IPS-18a (cell line): Measurements from ENCODE around the gene B9D2.

Source experiments
- H3K27ac ChIP-seq: one replicate; pipeline ENCODE4 v1.5.1; 2013; ENCODE audit warnings: low read length
- H3K27me3 ChIP-seq: one replicate; pipeline ENCODE4 v1.6.1; 2013; ENCODE audit warnings: mild to moderate bottlenecking, low read length; ENCODE audit not compliant: control insufficient read depth, insufficient read depth
- H3K36me3 ChIP-seq: one replicate; pipeline ENCODE4 v1.6.1; 2013; ENCODE audit warnings: low read depth, low read length; ENCODE audit not compliant: control insufficient read depth
- H3K4me1 ChIP-seq: one replicate; pipeline ENCODE4 v1.6.1; 2013; ENCODE audit warnings: low read depth, low read length; ENCODE audit not compliant: control insufficient read depth
- H3K4me3 ChIP-seq: one replicate; pipeline ENCODE4 v1.5.1; 2013; ENCODE audit warnings: low read length
- H3K9ac ChIP-seq: one replicate; pipeline ENCODE4 v1.6.1; 2013; ENCODE audit warnings: mild to moderate bottlenecking, low read length, moderate library complexity
- H3K9me3 ChIP-seq: one replicate; pipeline ENCODE4 v1.6.1; 2013; ENCODE audit warnings: low read depth, low read length; ENCODE audit not compliant: control insufficient read depth

B9D2 gene

DNA sequence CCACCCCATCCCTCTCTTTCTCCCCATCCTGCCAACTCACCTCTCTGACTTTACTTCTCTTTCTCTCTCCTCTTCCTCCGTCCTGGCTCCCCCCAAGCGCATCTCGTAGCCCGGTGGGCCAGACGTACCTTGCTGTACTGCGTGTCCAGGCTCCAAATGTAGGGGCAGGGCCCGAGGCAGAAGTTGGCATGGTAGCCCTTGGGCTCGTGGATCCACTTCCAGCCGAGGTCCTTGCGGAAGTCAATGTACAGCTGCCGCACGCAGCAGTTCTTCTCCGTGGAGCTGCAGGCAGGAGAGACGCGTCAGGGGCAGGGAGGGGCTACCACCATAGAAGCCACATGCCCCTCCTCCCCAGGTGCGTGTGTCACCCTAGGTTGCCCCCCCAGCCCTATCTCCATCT lies 31.9 kb downstream of the B9D2 start:
- Histone ChIP-seq H3K4me3 (no peak overlapping the region), H3K9ac (no peak overlapping the region), H3K4me1 (peaks cover 5% of the 10 kb centered on the region), H3K27me3 (peaks cover 15% of the 10 kb centered on the region), H3K27ac (no peak overlapping the region), H3K9me3 (no peaks in the 10 kb centered on the region), H3K36me3 (no peaks in the 10 kb centered on the region)

DNA sequence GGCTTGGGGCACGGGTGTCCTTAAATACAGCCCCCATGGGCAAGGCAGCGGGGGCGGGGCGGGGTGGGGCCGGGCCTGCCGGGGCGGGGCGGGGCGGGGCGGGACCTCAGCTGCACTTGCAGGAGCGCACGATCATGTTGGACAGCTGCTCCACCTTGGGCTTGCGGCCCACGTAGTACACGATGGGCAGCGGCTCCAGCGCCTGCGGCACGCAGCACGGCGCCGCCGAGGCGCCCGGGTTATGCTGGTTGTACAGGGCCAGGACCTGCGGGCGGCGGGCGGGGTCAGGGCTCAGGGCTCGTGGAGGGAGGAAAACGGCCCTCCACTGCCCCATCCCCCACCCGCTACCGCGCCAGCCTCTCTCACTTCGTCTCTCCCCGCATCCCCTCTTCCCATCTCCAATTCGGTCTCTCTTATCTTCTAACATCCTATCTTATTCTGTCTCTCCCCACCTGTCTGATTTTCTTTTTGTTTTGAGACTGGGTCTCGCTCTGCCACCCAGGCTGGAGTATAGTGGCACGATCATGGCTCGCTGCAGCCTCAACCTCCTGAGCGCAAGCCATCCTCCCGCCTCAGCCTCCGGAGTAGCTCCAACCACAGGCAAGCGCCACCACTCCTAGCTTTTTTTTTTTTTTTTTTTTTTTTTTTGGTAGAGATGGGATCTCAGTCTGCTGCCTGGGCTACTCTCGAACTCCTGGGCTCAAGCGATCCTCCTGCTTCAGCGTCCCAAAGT lies 32.8 kb downstream of the B9D2 start:
- Histone ChIP-seq H3K4me3 (peak overlapping the region; percentile 42), H3K27ac (no peak overlapping the region), H3K36me3 (no peaks in the 10 kb centered on the region)

DNA sequence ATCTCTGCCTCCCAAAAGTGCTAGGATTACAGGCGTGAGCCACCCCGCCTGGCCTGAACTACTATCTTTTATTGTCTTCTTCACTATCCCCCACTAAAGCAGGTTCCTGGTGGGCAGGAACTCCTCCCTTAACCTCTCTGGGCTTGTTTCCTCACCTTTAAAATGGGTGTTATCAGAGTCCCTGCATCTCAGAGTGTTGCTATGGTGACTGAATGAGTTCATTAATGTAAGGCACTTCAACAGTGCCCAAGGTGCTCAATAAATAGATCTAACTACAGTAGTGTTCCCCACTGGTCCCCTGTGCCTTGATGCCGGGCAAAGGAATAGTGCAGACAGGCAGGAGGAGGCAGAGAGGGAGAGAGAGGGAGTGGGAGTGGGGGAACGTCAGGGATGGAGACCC lies 33.5 kb downstream of the B9D2 start:
- Histone ChIP-seq H3K27ac (no peak overlapping the region), H3K9me3 (no peaks in the 10 kb centered on the region), H3K36me3 (no peaks in the 10 kb centered on the region)

More for the DNA sequence above, 32.8 kb downstream of the B9D2 start:
- Histone ChIP-seq H3K9ac (no peak overlapping the region), H3K9me3 (no peaks in the 10 kb centered on the region), H3K4me1 (peaks cover 9% of the 10 kb centered on the region), H3K27me3 (peaks cover 17% of the 10 kb centered on the region)

DNA sequence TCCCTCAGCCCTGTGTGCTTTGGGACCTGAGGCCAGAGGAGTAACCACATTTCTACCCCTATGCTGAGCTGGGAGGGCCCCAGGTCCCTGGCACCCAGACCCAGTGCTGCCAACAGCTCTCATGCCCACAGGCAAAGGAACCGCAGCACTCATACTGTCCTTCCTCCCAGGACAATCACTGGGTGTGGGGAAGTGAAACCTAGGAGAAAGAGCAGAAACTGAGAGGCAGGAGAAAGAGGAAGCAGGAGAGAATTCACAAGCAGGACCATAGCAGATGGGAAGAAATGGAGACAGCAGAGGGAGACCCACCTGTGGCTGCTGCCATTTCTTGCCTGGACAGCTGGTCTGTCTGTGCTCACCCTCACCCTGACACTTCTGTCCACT lies 35.1 kb downstream of the B9D2 start:
- Histone ChIP-seq H3K27ac (no peak overlapping the region), H3K9me3 (no peaks in the 10 kb centered on the region), H3K4me1 (peaks cover 21% of the 10 kb centered on the region), H3K9ac (no peak overlapping the region), H3K27me3 (peaks cover 19% of the 10 kb centered on the region), H3K36me3 (no peaks in the 10 kb centered on the region), H3K4me3 (no peak overlapping the region)

More for the DNA sequence above, 33.5 kb downstream of the B9D2 start:
- Histone ChIP-seq H3K4me3 (no peak overlapping the region), H3K9ac (no peak overlapping the region), H3K27me3 (peaks cover 19% of the 10 kb centered on the region), H3K4me1 (peaks cover 10% of the 10 kb centered on the region)

DNA sequence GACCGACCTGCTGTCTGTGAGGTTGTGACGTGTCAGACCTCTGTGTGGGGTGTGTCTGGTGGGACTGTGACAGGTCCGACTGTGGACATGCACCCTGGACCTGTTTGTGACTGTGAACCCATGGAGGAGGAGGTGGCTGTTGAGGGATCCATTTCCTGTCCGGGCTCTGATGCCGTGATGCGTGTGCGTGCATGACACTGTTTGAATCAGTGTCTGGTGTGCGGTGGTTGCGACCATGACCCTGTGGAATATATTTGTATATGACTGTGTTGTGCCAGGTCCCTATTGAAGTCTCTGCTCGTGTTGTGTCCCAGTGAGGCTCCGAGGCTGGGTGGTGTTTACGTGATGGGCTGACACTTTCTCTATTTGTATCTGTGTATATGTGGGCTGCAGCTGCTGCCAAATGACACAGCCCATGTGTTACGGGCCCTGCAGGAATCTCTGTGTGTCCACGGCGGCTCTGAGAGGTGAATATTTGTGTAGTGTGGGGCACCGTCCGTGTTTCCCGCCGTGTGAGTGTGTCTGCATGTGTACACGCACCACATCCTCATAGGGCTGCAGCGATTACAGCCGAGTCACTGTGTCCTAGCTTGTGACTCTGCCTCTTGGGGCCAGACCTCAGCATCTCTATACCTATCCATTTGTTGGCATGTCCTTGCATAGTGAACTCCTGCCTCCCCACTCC lies 35.6 kb downstream of the B9D2 start:
- Histone ChIP-seq H3K27ac (no peak overlapping the region), H3K9ac (no peak overlapping the region), H3K4me1 (peaks cover 24% of the 10 kb centered on the region), H3K27me3 (peaks cover 19% of the 10 kb centered on the region), H3K36me3 (no peaks in the 10 kb centered on the region), H3K9me3 (no peaks in the 10 kb centered on the region), H3K4me3 (no peak overlapping the region)

DNA sequence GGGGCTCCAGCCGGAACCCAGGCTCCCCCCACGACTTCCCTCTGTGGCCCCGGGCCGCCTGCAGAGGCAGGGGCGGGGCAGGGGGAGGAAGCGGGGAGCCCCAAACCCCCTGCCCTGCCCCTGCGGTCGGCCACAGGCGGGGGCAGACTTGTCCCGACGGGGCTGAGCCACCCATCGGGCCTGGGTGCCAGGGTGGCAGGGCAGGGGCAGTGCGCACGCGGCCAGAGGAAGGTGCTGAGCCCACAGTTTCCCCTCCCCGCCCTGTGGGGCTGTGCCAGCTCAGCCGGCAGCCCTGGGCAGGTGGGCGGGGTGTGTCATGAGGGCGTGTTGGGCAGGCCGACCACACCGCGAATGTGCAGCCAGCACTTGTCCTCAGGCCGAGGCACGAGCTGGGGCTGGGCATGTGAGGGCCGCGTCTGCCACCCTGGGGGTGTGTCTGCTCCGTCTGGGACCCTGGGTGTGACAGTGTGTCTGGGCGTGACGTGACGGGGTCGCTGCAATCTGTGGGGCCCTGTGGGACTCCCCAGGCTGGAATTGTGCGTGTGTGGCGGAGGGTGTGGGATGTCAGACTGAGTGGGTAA lies 36.3 kb downstream of the B9D2 start:
- Histone ChIP-seq H3K9ac (no peak overlapping the region), H3K27ac (no peak overlapping the region), H3K27me3 (peaks cover 19% of the 10 kb centered on the region), H3K36me3 (no peaks in the 10 kb centered on the region), H3K4me1 (peaks cover 29% of the 10 kb centered on the region), H3K4me3 (no peak overlapping the region), H3K9me3 (no peaks in the 10 kb centered on the region)

DNA sequence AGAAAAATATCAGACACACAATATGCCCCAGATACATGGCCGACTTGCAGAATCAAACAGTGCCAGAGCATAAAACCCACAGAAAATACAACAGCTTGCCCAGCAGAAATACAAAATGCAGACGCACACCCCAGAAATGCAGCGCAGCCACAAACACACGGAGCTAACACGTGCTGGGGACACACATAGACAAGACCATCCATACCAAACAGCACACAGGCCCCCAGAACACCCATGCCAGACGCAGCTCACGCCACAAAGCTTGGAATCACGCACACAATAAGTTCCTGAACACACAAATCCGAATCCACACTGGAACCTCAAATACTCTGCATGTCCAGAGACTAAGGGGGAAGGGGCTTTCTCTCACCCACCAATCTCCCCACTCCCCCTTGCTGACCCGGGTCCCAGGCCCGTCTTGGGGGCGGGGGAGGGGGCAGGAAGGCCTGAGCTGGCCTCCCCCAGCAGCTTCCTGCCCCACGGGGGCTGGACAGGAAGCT lies 36.8 kb downstream of the B9D2 start:
- H3K4me1 ChIP-seq: peaks cover 29% of the 10 kb centered on the region
- no peaks in the 10 kb centered on the region for H3K9me3 ChIP-seq
- H3K27me3 ChIP-seq: peaks cover 14% of the 10 kb centered on the region
- no peak overlapping the region for H3K27ac ChIP-seq
- H3K9ac ChIP-seq: no peak overlapping the region
- H3K36me3 ChIP-seq: no peaks in the 10 kb centered on the region
- H3K4me3 ChIP-seq: no peak overlapping the region

DNA sequence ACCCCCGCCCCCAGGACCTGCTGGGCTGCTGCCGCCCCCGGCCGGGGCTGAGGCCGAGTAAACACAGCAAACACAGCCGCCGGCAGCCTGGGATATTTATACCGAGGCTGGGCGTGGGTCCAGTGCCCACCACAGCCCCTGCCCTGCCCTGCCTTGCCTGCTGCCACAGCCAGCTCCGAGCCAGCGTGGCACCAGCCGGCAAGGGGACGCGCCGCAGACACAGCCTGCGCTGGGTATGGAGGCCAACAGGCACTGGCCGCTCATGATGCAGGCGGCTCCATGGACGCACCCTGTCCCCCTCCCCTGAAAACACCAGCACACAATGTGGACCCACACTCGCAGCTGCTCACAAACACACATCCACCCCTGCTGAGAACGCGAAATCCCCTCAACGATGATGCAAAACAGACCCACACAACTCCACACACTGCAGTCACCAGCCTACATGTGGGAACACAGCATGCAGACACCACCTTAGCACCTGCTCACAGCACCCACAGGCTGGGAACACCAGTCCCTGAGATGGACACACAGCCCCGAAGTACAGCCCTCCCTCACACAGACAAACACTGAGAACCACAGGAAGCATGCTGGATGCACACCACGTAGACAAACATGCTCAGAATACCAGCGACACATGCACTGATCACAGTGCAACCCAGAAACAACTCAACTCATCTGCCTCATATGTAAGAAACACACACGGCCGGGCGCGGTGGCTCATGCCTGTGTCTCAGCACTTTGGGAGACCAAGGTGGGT lies 37.8 kb downstream of the B9D2 start:
- Histone ChIP-seq H3K9me3 (no peaks in the 10 kb centered on the region), H3K9ac (peak overlapping the region; percentile 40), H3K27me3 (peaks cover 4% of the 10 kb centered on the region), H3K4me1 (peaks cover 31% of the 10 kb centered on the region), H3K27ac (no peak overlapping the region), H3K36me3 (no peaks in the 10 kb centered on the region), H3K4me3 (peak overlapping the region; percentile 51)

DNA sequence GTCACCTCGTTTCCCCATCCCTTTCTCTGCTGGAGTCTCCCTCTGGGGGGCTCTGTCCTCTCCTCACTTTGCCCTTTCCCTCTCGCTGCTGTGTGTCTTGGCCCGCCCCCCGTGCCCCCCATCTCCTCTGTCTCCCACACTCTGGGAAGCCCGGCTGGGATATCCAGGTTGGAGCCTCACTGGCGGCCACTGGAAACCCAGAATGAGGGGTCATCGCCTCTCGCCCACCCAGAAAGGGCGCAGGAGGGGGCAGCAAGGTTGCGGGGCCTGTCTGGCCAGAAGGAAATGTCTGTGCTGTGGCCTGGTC lies 38.4 kb downstream of the B9D2 start:
- Histone ChIP-seq H3K4me1 (peaks cover 31% of the 10 kb centered on the region), H3K9ac (peak overlapping the region; percentile 40), H3K9me3 (no peaks in the 10 kb centered on the region), H3K27me3 (peaks cover 4% of the 10 kb centered on the region), H3K36me3 (no peaks in the 10 kb centered on the region), H3K4me3 (peak overlapping the region; percentile 51), H3K27ac (no peak overlapping the region)

DNA sequence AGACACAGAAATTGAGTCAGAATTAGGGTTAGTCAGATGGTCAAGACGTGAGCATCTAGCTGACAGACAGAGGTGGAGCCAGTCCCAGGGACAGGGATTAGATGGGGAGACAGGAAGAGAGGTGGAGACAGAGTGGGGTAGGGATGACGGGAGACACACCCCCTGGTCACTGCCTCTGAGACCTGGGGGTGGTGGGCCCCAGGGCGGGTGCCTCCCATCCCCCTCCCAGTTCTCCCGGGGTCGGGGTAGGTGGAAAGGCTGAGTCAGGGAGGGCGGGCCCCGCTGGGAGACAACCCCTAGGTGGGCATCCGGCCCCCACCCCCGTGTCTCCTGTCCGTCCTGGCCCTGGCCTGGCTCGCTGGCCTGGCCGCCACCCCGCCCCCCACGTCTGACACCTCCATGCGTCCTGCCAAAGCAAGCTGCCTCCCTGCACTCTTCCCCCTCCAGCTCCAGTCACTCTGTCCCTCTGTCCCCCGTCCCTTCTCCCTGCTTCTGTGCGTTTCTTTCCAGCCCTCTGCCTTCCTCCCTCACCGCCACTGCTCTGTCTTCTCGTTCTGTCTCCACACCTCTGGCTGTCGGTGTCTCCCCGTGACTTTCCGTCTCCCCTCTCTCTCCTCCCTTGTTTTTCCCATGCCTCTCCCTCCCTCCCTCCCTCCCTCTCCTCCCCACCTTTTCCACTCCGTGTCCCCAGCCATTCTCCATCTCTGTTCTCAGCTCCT lies 38.9 kb downstream of the B9D2 start:
- peak overlapping the region; percentile 51 for H3K4me3 ChIP-seq
- H3K27ac ChIP-seq: no peak overlapping the region
- no peaks in the 10 kb centered on the region for H3K9me3 ChIP-seq
- H3K9ac ChIP-seq: peak overlapping the region; percentile 40
- peaks cover 31% of the 10 kb centered on the region for H3K4me1 ChIP-seq
- peaks cover 4% of the 10 kb centered on the region for H3K27me3 ChIP-seq
- H3K36me3 ChIP-seq: no peaks in the 10 kb centered on the region

DNA sequence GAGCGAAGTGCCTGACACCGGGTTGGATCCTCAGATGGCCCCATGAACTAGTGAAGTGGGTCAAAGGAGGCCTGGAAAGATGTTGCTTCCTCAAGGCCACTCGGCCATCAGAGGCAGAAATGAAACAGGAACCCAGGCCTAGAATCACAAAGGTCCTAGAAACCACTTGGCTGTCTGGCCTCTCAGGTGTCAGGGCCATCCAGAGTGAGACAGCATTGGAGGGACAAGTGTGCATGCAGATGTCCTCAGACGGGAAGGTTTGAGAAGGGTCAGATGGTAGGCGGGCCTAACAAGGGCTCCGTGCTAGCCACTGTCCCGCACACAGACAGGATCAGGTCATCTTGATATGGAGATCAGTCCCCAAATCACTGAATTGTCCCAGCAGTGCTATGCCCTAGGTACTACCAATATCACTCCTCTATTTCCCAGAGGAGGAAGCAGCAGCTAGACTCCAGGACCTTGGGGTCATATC lies 39.7 kb downstream of the B9D2 start:
- Histone ChIP-seq H3K27ac (no peak overlapping the region), H3K9me3 (no peaks in the 10 kb centered on the region), H3K4me3 (peak overlapping the region; percentile 51), H3K9ac (no peak overlapping the region), H3K4me1 (peaks cover 31% of the 10 kb centered on the region), H3K36me3 (no peaks in the 10 kb centered on the region), H3K27me3 (peaks cover 4% of the 10 kb centered on the region)
